Spleen (tissue), 7 donors: ENCODE measurements around the gene HTR2A.

Experiments used
- CTCF ChIP-seq, 11 experiments: fragments of 200-600 bp in 7 of 11; fragments of 450-650 bp in 4 of 11; sonication (generic) in 4 of 11; IDR thresholded peaks in 8 of 11; conservative IDR thresholded peaks in 3 of 11; 1 replicate in 7 of 11; 2 replicates in 4 of 11; pipeline versions ENCODE4 v1.4.0 to v1.8.0; 2016 to 2021; ENCODE audit warnings: antibody characterized with exemption in 11 of 11, inconsistent platforms in 4 of 11, mild to moderate bottlenecking in 1 of 11
- POLR2AphosphoS5 ChIP-seq, 3 donors: sonication (generic); formaldehyde crosslinking; IDR thresholded peaks; one replicate each; pipeline ENCODE4 v1.5.1; 2017; ENCODE audit warnings: antibody characterized with exemption in 3 of 3
- donor health status: DM: no; HTN: no; CAD: no; lungs with moderate emphysema.
- donor health status: DM: no; HTN: no; CAD: no.
- donor health status: DM: no; HTN: no; CAD: no.

DNA sequence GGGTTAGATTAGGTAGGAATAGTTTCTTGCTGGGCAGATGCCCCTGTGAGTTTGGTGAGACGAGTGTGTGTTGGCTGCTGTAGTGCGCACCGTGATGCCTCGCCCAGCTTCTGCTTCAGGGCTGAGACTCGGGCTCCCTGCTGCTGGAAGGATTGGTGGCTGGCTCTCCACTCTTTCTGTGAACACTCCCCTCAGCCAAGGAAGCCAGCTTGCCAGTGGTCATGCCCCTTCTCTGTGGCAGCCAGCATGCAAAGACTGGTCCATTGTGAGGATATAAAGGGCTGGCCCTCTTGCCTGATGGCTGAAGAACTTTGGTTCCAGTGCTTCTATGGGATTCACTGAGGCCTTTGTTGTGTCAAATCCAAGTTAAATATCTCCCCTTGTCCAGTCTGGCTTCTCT is 2.9 kb upstream of the HTR2A start:
- TF ChIP-seq POLR2AphosphoS5 (IDR thresholded peaks at IDR 0.05) (no peak), CTCF (IDR thresholded peaks at IDR 0.05 in 8 of 11, conservative IDR thresholded peaks at IDR 0.05 in 3 of 11) (no peak)
